ENCODE measurements around the gene CFTR.
"Not testable (repeated sequence)": the region's sequence is repeated elsewhere in the genome, so short reads cannot be mapped to it uniquely, and the experiment has no call there.

Gene CFTR

DNA sequence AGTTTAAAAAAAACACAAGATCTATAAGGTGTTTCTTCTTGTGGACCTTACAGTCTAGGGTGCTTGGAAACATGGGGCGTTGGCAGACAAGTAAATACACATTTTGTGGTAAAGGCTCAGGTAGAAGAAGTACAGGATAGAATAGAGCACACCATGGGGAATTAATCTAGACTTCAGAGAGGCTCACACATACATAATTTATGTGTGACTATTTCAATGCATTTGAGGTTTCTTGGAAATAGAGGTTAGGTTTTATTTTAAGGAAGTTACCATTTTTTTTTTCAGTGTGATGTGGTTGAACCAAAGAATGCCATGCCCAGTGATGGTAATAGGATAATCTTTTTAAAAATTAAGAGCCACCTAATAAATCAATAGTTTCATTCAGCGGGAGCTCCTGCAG, 12.8 kb downstream of the CFTR start:
- H3K4me3 ChIP-seq (ENCODE audit: low read depth, low read length): no peak overlapping the region
- no peak for DNase-seq (ENCODE audit: low read depth)

DNA sequence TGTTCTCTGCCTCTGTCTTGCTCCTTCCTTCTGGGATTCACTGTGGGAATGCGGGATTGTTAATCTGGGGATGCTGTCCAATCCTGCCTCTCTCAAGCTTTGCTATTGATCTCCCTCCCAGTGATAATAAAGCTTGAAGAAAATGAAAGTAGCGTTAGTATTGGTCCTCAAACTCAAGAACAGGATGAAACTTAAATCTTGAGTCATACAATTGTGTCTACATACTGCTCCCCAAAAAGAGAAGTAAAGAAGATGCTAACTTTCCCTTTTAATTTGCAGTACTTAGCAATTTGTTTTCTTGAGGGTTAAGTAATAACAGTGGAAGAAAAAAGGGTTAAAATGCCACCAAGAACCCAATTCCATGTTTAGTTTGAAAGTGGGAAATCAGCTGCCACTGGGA, 13.6 kb downstream of the CFTR start:
- DNase-seq (ENCODE audit: low read depth): no peak

DNA sequence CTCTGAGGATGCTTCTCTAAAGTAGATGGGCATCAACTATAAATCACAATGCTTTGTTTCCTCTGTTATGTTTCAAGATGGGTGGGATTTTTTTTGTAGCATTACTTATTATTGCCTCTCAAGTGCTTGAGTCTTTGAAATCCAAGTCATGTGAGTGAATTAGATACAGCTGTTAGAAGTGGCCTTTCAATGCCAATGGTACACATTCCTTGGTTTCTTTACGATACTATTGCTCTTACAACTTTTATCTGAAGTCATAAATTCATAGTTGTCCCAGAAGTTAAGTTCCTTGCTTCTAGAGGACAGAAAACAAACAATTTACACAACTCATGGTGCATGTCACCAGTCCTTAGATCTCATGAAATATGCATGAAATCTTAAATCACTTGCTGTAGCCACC, 15.5 kb downstream of the CFTR start:
- DNase-seq (ENCODE audit: low read depth): no peak
- H3K4me3 ChIP-seq (ENCODE audit: low read depth, low read length): no peak overlapping the region

More for the DNA sequence above, 13.6 kb downstream of the CFTR start:
- no peak overlapping the region for H3K4me3 ChIP-seq (ENCODE audit: low read depth, low read length)

- no peak overlapping the region for H3K4me3 ChIP-seq (ENCODE audit: low read depth, low read length)
- no peak for DNase-seq (ENCODE audit: low read depth)
Observed at GRCh38 chr7:117502331-117502730, 22.5 kb downstream of the CFTR start.

- no peak for DNase-seq (ENCODE audit: low read depth)
- no peak overlapping the region for H3K4me3 ChIP-seq (ENCODE audit: low read depth, low read length)
Observed at GRCh38 chr7:117505238-117505637, 25.4 kb downstream of the CFTR start.

- H3K4me3 ChIP-seq (ENCODE audit: low read depth, low read length): no peak overlapping the region
- no peak for DNase-seq (ENCODE audit: low read depth)
Observed at GRCh38 chr7:117508676-117509075, 28.9 kb downstream of the CFTR start.

- DNase-seq (ENCODE audit: low read depth); H3K4me3 ChIP-seq (ENCODE audit: low read depth, low read length): not testable (repeated sequence)
Observed at GRCh38 chr7:117517194-117517593, 37.4 kb downstream of the CFTR start.

GRCh38 chr7:117530390-117530789, 50.6 kb downstream of the CFTR start:
- no peak overlapping the region for H3K4me3 ChIP-seq (ENCODE audit: low read depth, low read length)
- no peak for DNase-seq (ENCODE audit: low read depth)

DNA sequence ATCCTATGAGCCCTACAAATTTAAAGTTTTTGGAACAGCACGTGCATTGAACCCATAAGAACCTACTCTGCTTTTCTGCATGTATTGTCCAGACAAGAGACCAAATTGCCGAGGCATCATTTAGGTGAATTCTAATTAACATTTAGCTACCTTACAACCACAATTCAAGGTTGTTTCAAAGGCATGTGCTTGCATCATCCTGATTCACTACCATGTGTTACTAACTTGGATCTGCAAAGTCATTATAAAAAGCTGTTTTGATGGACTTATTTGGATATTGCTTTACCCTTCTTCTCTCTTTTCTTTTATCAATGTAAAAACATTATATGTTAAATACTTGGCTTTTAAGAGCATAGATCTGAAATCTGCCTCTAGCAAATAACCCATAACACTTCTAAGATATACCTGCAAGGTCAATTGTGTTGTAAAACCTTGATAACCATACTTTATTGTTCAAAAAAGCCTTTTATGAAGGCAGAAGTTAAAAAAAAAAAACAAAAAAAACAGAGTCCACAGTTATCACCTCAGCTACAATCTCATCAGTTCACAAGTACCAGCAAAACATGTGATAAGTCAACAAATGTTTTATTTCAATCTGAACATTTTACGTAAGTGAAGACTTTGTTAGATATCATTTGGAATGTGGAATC, 51.9 kb downstream of the CFTR start:
- no peak overlapping the region for H3K4me3 ChIP-seq (ENCODE audit: low read depth, low read length)
- no peak for DNase-seq (ENCODE audit: low read depth)

GRCh38 chr7:117538053-117538452, 58.2 kb downstream of the CFTR start:
- no peak overlapping the region for H3K4me3 ChIP-seq (ENCODE audit: low read depth, low read length)
- no peak for DNase-seq (ENCODE audit: low read depth)

- DNase-seq (ENCODE audit: low read depth): no peak
- H3K4me3 ChIP-seq (ENCODE audit: low read depth, low read length): no peak overlapping the region
Observed at GRCh38 chr7:117544061-117544460, 64.2 kb downstream of the CFTR start.

DNA sequence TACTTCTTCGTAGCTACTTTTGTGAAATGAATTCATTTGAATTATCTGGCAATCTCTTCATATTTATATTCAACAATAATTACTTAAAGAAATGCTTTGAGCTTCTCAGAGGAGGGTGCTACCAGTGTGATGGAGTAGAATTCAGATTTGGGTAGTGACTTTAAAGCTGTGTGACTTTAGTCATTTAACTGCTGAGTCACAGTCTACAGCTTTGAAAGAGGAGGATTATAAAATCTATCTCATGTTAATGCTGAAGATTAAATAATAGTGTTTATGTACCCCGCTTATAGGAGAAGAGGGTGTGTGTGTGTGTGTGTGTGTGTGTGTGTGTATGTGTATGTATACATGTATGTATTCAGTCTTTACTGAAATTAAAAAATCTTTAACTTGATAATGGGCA, 68.2 kb downstream of the CFTR start:
- no peak for DNase-seq (ENCODE audit: low read depth)
- H3K4me3 ChIP-seq (ENCODE audit: low read depth, low read length): no peak overlapping the region

- DNase-seq (ENCODE audit: low read depth): no peak
- no peak overlapping the region for H3K4me3 ChIP-seq (ENCODE audit: low read depth, low read length)
Observed at GRCh38 chr7:117550625-117551024, 70.8 kb downstream of the CFTR start.

DNA sequence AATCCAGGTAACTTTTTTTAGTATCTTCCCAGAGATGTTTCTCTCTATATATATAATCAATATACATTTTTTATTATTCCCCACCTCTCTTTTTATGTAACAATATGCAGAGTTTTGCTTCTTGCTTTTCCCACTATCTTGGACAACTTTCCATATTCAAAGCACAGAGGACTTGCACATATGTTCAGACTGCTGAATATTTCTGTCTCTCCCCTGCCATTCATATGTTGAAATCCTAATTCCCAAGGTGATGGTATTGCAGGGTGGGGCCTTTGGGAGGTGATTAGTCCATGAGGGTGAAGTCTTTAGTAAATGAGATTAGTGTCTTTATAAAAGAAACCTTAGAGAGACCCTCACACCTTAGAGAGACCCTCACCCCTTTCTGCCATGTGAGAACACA, 72.8 kb downstream of the CFTR start:
- no peak overlapping the region for H3K4me3 ChIP-seq (ENCODE audit: low read depth, low read length)
- DNase-seq (ENCODE audit: low read depth): no peak

GRCh38 chr7:117555260-117555659, 75.4 kb downstream of the CFTR start:
- H3K4me3 ChIP-seq (ENCODE audit: low read depth, low read length): no peak overlapping the region
- DNase-seq (ENCODE audit: low read depth): no peak

DNA sequence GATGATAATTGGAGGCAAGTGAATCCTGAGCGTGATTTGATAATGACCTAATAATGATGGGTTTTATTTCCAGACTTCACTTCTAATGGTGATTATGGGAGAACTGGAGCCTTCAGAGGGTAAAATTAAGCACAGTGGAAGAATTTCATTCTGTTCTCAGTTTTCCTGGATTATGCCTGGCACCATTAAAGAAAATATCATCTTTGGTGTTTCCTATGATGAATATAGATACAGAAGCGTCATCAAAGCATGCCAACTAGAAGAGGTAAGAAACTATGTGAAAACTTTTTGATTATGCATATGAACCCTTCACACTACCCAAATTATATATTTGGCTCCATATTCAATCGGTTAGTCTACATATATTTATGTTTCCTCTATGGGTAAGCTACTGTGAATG, 79.6 kb downstream of the CFTR start:
- DNase-seq (ENCODE audit: low read depth): no peak
- no peak overlapping the region for H3K4me3 ChIP-seq (ENCODE audit: low read depth, low read length)

DNA sequence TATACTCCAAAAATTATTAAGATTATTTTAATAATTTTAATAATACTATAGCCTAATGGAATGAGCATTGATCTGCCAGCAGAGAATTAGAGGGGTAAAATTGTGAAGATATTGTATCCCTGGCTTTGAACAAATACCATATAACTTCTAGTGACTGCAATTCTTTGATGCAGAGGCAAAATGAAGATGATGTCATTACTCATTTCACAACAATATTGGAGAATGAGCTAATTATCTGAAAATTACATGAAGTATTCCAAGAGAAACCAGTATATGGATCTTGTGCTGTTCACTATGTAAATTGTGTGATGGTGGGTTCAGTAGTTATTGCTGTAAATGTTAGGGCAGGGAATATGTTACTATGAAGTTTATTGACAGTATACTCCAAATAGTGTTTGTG, 80.2 kb downstream of the CFTR start:
- no peak for DNase-seq (ENCODE audit: low read depth)
- H3K4me3 ChIP-seq (ENCODE audit: low read depth, low read length): no peak overlapping the region

DNA sequence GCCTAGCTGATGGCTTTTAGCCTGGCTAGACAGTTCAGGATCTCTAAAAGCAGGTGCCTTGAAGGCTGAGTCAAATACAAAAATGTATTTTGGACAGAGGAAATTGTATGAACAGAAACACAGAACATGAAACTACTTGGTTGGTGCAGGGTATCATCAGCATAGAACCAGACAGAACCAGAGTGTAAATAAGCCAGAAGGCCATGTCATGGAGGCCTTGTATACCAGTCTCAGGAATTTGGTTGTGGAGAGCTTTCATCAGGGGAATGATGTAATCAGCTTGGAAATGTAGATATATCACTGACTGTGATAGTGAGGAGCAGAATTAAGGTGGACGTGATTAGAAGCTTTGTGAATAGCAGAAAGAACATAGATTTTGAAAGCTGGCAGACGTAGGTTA, 82.9 kb downstream of the CFTR start:
- H3K4me3 ChIP-seq (ENCODE audit: low read depth, low read length): no peak overlapping the region
- no peak for DNase-seq (ENCODE audit: low read depth)

DNA sequence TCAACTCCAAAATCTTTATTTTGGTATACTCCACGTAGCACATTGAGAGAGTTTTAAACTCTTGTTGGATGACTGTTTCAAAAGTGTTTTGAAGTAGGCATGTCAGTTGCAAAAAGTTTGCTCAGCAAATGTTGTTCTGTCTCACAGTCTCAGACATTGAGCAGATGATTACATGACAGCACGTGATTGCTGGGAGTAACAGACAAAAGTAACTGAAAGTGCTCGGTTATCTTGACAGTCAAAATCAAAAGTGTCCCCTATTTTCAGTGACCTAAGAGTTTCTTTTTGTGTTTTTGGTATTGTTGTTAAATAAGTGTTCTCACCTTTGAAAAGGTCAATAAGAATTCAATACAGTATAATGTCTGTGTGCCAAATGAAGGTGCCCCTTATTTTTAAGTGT, 84.3 kb downstream of the CFTR start:
- no peak overlapping the region for H3K4me3 ChIP-seq (ENCODE audit: low read depth, low read length)
- DNase-seq (ENCODE audit: low read depth): no peak

- no peak overlapping the region for H3K4me3 ChIP-seq (ENCODE audit: low read depth, low read length)
- no peak for DNase-seq (ENCODE audit: low read depth)
Observed at GRCh38 chr7:117564627-117565026, 84.8 kb downstream of the CFTR start.

DNA sequence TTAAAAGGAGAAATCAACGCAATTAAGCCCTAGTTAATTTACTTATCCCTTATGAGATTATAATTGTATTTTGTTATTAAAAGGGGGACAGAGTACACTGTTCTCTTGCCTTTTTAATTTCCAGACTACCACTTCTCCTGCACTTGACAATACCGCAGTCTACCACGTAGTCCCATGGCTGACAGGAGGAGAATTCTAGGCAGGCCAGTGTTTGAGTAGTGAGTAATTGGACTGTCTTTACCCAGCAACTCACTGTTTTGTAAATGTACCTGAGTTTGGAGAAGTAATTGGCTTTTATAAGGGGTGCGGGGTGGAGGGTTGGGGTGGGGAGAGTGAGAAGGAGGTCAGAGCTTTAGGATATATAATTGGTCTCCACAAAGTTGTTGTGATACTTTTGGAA, 85.4 kb downstream of the CFTR start:
- no peak overlapping the region for H3K4me3 ChIP-seq (ENCODE audit: low read depth, low read length)
- no peak for DNase-seq (ENCODE audit: low read depth)

- H3K4me3 ChIP-seq (ENCODE audit: low read depth, low read length): no peak overlapping the region
- no peak for DNase-seq (ENCODE audit: low read depth)
Observed at GRCh38 chr7:117567781-117568180, 88.0 kb downstream of the CFTR start.

Measured in skeletal muscle cell (primary cell).